ENCODE data around the gene TACO1.

Gene TACO1

DNA sequence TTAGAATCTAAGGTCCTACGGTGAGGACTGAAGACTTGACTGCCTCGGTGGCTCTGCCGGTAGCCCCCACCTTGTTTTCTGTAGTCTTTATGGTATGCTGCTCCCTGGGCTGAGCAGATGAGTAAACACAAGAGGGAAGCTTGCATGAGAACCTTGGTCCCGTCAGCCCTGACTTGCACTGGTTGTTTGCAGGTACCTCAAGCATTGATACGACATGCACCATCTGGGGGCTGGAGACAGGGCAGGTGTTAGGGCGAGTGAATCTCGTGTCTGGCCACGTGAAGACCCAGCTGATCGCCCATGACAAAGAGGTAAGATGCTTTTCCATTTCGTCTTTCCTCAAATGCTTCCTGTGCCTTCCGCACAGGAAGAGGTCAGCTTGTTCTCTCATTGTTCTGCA, 21.1 kb upstream of the TACO1 start:
- Histone ChIP-seq H3K4me1 (ENCODE audit: control insufficient read depth, insufficient read depth, low read length) (no peaks in the 10 kb centered on the region), H3K9me3 (ENCODE audit: control insufficient read depth, insufficient read depth, low read depth, low read length) (no peaks in the 10 kb centered on the region), H3K4me3 (ENCODE audit: low read depth, low read length) (no peak overlapping the region), H3K36me3 (ENCODE audit: control insufficient read depth in 2 of 2, insufficient read depth in 1 of 2, low read length in 2 of 2) (peaks cover 27 to 71% of the 10 kb centered on the region in 2 experiments), H3K27ac (ENCODE audit: extremely low read depth, low read depth, low read length) (no peak overlapping the region)
- POLR2A ChIA-PET = no interaction called here
- TF ChIP-seq, protein P1, sequence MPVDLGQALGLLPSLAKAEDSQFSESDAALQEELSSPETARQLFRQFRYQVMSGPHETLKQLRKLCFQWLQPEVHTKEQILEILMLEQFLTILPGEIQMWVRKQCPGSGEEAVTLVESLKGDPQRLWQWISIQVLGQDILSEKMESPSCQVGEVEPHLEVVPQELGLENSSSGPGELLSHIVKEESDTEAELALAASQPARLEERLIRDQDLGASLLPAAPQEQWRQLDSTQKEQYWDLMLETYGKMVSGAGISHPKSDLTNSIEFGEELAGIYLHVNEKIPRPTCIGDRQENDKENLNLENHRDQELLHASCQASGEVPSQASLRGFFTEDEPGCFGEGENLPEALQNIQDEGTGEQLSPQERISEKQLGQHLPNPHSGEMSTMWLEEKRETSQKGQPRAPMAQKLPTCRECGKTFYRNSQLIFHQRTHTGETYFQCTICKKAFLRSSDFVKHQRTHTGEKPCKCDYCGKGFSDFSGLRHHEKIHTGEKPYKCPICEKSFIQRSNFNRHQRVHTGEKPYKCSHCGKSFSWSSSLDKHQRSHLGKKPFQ (tag by site-specific recombination; IDR thresholded peaks at IDR 0.05) = no peak
- TF ChIP-seq ZNF112 (tag by site-specific recombination; IDR thresholded peaks at IDR 0.05) (no peak), ZNF341 (tag by site-specific recombination; IDR thresholded peaks at IDR 0.05; ENCODE audit: low read depth) (no peak), ZNF426 (tag by site-specific recombination; IDR thresholded peaks at IDR 0.05) (no peak), ZNF621 (tag by site-specific recombination; IDR thresholded peaks at IDR 0.05) (no peak), HOXA7 (CRISPR knock-in tag; IDR thresholded peaks at IDR 0.05; ENCODE audit: borderline replicate concordance) (no peak), ZIC2 (tag by site-specific recombination; IDR thresholded peaks at IDR 0.05) (no peak), ZNF16 (tag by site-specific recombination; IDR thresholded peaks at IDR 0.05; ENCODE audit: low read depth) (no peak), ZNF23 (tag by site-specific recombination; IDR thresholded peaks at IDR 0.05; ENCODE audit: borderline replicate concordance) (no peak), EGR2 (tag by site-specific recombination; IDR thresholded peaks at IDR 0.05; ENCODE audit: low read depth) (no peak), GLIS2 (tag by site-specific recombination; IDR thresholded peaks at IDR 0.05) (no peak), ZNF169 (tag by site-specific recombination; IDR thresholded peaks at IDR 0.05) (no peak), ZNF521 (tag by site-specific recombination; IDR thresholded peaks at IDR 0.05) (no peak), OSR2 (tag by site-specific recombination; IDR thresholded peaks at IDR 0.05) (no peak)
- TF ChIP-seq, protein P2, sequence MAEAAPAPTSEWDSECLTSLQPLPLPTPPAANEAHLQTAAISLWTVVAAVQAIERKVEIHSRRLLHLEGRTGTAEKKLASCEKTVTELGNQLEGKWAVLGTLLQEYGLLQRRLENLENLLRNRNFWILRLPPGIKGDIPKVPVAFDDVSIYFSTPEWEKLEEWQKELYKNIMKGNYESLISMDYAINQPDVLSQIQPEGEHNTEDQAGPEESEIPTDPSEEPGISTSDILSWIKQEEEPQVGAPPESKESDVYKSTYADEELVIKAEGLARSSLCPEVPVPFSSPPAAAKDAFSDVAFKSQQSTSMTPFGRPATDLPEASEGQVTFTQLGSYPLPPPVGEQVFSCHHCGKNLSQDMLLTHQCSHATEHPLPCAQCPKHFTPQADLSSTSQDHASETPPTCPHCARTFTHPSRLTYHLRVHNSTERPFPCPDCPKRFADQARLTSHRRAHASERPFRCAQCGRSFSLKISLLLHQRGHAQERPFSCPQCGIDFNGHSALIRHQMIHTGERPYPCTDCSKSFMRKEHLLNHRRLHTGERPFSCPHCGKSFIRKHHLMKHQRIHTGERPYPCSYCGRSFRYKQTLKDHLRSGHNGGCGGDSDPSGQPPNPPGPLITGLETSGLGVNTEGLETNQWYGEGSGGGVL (tag by site-specific recombination; IDR thresholded peaks at IDR 0.05) = no peak
- TF ChIP-seq, protein P3, sequence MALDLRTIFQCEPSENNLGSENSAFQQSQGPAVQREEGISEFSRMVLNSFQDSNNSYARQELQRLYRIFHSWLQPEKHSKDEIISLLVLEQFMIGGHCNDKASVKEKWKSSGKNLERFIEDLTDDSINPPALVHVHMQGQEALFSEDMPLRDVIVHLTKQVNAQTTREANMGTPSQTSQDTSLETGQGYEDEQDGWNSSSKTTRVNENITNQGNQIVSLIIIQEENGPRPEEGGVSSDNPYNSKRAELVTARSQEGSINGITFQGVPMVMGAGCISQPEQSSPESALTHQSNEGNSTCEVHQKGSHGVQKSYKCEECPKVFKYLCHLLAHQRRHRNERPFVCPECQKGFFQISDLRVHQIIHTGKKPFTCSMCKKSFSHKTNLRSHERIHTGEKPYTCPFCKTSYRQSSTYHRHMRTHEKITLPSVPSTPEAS (tag by site-specific recombination; IDR thresholded peaks at IDR 0.05) = no peak
- CTCF ChIA-PET = interaction anchor here (0.9 to 1.5 kb wide), 3 partner anchors 33 to 135 kb away, joined by 3 to 4 read pairs (median 4); no protein-coding TSS in a partner anchor

DNA sequence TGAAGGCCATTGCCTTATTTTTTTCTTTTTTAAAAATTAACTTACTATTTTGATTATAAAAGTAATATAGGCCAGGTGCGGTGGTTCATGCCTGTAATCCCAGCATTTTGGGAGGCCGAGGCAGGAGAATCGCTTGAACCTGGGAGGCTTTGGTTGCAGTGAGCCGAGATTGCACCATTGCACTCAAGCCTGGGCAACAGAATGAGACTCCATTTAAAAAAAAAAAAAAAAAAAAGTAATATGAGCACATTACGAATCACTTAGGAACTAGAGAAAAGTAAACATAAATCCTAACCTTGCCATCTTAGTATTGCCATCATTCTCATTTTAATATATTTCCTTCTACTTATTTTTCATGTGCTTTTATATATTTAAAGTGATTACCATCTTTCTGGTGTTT, 12.9 kb upstream of the TACO1 start:
- CTCF ChIA-PET = interaction anchor here (0.7 to 1.3 kb wide), 3 partner anchors 30 to 251 kb away, joined by 3 to 5 read pairs (median 4); no protein-coding TSS in a partner anchor
- Histone ChIP-seq H3K36me3 (ENCODE audit: control insufficient read depth in 2 of 2, insufficient read depth in 1 of 2, low read length in 2 of 2) (peaks cover 68 to 91% of the 10 kb centered on the region in 2 experiments), H3K4me1 (ENCODE audit: control insufficient read depth, insufficient read depth, low read length) (no peaks in the 10 kb centered on the region), H3K9me3 (ENCODE audit: control insufficient read depth, insufficient read depth, low read depth, low read length) (no peaks in the 10 kb centered on the region), H3K27ac (ENCODE audit: extremely low read depth, low read depth, low read length) (no peak overlapping the region), H3K4me3 (ENCODE audit: low read depth, low read length) (no peak overlapping the region)
- POLR2A ChIA-PET = no interaction called here
- TF ChIP-seq, protein P4, sequence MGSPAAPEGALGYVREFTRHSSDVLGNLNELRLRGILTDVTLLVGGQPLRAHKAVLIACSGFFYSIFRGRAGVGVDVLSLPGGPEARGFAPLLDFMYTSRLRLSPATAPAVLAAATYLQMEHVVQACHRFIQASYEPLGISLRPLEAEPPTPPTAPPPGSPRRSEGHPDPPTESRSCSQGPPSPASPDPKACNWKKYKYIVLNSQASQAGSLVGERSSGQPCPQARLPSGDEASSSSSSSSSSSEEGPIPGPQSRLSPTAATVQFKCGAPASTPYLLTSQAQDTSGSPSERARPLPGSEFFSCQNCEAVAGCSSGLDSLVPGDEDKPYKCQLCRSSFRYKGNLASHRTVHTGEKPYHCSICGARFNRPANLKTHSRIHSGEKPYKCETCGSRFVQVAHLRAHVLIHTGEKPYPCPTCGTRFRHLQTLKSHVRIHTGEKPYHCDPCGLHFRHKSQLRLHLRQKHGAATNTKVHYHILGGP (tag by site-specific recombination; IDR thresholded peaks at IDR 0.05) = no peak
- TF ChIP-seq ZNF530 (tag by site-specific recombination; IDR thresholded peaks at IDR 0.05; ENCODE audit: low read depth) (no peak), ZNF416 (tag by site-specific recombination; IDR thresholded peaks at IDR 0.05) (no peak), ZNF555 (tag by site-specific recombination; conservative IDR thresholded peaks at IDR 0.05) (no peak), ZNF626 (tag by site-specific recombination; IDR thresholded peaks at IDR 0.05) (no peak), ZSCAN16 (tag by site-specific recombination; IDR thresholded peaks at IDR 0.05) (no peak)
